ENCODE data around the gene TEKT1.

DNA sequence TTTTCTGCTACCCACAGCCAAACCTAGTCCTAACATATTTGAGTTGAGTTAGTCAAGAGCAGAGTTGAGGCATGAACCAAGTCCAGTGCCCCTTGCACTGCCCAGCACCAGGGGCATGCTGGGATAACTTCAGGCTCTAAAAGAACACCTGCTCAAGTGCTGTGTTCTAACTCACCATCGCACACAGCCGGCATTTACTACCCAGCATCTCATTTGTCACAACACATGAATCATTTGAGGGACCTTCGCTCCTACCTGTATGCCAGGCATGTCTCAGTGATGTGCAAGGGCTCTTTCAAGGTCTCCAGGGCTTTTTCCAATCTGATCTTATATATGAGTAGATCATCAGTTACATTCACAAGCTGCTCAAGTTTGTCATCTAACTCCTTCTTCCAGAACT, 12.6 kb downstream of the TEKT1 start:
- TF ChIP-seq, protein P1, sequence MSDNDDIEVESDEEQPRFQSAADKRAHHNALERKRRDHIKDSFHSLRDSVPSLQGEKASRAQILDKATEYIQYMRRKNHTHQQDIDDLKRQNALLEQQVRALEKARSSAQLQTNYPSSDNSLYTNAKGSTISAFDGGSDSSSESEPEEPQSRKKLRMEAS (IDR thresholded peaks at IDR 0.05), result no peak
- TF ChIP-seq, protein P2, sequence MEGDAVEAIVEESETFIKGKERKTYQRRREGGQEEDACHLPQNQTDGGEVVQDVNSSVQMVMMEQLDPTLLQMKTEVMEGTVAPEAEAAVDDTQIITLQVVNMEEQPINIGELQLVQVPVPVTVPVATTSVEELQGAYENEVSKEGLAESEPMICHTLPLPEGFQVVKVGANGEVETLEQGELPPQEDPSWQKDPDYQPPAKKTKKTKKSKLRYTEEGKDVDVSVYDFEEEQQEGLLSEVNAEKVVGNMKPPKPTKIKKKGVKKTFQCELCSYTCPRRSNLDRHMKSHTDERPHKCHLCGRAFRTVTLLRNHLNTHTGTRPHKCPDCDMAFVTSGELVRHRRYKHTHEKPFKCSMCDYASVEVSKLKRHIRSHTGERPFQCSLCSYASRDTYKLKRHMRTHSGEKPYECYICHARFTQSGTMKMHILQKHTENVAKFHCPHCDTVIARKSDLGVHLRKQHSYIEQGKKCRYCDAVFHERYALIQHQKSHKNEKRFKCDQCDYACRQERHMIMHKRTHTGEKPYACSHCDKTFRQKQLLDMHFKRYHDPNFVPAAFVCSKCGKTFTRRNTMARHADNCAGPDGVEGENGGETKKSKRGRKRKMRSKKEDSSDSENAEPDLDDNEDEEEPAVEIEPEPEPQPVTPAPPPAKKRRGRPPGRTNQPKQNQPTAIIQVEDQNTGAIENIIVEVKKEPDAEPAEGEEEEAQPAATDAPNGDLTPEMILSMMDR (IDR thresholded peaks at IDR 0.05; ENCODE audit: low read depth, low read length, missing input control), result no peak
- no peak for TF ChIP-seq ATF3 (IDR thresholded peaks at IDR 0.05)
- TF ChIP-seq GABPA (IDR thresholded peaks at IDR 0.05 in 1 of 2, conservative IDR thresholded peaks at IDR 0.05 in 1 of 2), result no peak
- no peak for TF ChIP-seq EGR1 (IDR thresholded peaks at IDR 0.05; ENCODE audit: low read depth in 2 of 2)
- TF ChIP-seq, protein P3, sequence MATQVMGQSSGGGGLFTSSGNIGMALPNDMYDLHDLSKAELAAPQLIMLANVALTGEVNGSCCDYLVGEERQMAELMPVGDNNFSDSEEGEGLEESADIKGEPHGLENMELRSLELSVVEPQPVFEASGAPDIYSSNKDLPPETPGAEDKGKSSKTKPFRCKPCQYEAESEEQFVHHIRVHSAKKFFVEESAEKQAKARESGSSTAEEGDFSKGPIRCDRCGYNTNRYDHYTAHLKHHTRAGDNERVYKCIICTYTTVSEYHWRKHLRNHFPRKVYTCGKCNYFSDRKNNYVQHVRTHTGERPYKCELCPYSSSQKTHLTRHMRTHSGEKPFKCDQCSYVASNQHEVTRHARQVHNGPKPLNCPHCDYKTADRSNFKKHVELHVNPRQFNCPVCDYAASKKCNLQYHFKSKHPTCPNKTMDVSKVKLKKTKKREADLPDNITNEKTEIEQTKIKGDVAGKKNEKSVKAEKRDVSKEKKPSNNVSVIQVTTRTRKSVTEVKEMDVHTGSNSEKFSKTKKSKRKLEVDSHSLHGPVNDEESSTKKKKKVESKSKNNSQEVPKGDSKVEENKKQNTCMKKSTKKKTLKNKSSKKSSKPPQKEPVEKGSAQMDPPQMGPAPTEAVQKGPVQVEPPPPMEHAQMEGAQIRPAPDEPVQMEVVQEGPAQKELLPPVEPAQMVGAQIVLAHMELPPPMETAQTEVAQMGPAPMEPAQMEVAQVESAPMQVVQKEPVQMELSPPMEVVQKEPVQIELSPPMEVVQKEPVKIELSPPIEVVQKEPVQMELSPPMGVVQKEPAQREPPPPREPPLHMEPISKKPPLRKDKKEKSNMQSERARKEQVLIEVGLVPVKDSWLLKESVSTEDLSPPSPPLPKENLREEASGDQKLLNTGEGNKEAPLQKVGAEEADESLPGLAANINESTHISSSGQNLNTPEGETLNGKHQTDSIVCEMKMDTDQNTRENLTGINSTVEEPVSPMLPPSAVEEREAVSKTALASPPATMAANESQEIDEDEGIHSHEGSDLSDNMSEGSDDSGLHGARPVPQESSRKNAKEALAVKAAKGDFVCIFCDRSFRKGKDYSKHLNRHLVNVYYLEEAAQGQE (IDR thresholded peaks at IDR 0.05), result no peak
- TF ChIP-seq RAD21 (IDR thresholded peaks at IDR 0.05), result no peak
- no peak for TF ChIP-seq SP1 (IDR thresholded peaks at IDR 0.05)

All from liver (tissue), 3 donors.